Mucosa of stomach (tissue), 1 donor: ENCODE measurements around the gene AHSG.
"Not testable (repeated sequence)": the region's sequence is repeated elsewhere in the genome, so short reads cannot be mapped to it uniquely, and the experiment has no call there.

Experiments
- H3K27me3 ChIP-seq: one replicate; pipeline ENCODE4 v1.7.0; 2013; ENCODE audit warnings: mild to moderate bottlenecking, low read length; ENCODE audit not compliant: control insufficient read depth, insufficient read depth
- H3K36me3 ChIP-seq: one replicate; pipeline ENCODE4 v1.7.0; 2013; ENCODE audit warnings: low read length; ENCODE audit not compliant: control insufficient read depth, insufficient read depth
- H3K4me1 ChIP-seq: one replicate; pipeline ENCODE4 v1.7.0; 2013; ENCODE audit warnings: mild to moderate bottlenecking, low read length; ENCODE audit not compliant: control insufficient read depth, insufficient read depth
- H3K4me3 ChIP-seq: one replicate; pipeline ENCODE4 v1.7.0; 2013; ENCODE audit warnings: low read length
- H3K9ac ChIP-seq: one replicate; pipeline ENCODE4 v1.7.0; 2013; ENCODE audit warnings: mild to moderate bottlenecking, low read length, moderate library complexity
- H3K9me3 ChIP-seq: one replicate; pipeline ENCODE4 v1.7.0; 2013; ENCODE audit warnings: mild to moderate bottlenecking, low read length, moderate library complexity; ENCODE audit not compliant: control insufficient read depth
- donor health status: Pancreatic carcinoma.

AHSG gene

GRCh38 chr3:186624598-186624997, 11.7 kb downstream of the AHSG start:
- no peaks in the 10 kb centered on the region for H3K9me3 ChIP-seq
- no peaks in the 10 kb centered on the region for H3K27me3 ChIP-seq
- H3K4me3 ChIP-seq, result no peak overlapping the region
- H3K4me1 ChIP-seq, result no peaks in the 10 kb centered on the region
- H3K36me3 ChIP-seq, result no peaks in the 10 kb centered on the region
- no peak overlapping the region for H3K9ac ChIP-seq

GRCh38 chr3:186625600-186626042, 12.8 kb downstream of the AHSG start:
- Histone ChIP-seq H3K4me1 (no peaks in the 10 kb centered on the region), H3K4me3 (no peak overlapping the region), H3K27me3 (no peaks in the 10 kb centered on the region), H3K36me3 (no peaks in the 10 kb centered on the region), H3K9me3 (no peaks in the 10 kb centered on the region), H3K9ac (no peak overlapping the region)

- H3K36me3 ChIP-seq, result no peaks in the 10 kb centered on the region
- no peaks in the 10 kb centered on the region for H3K9me3 ChIP-seq
- no peaks in the 10 kb centered on the region for H3K4me1 ChIP-seq
- no peak overlapping the region for H3K4me3 ChIP-seq
- H3K27me3 ChIP-seq, result no peaks in the 10 kb centered on the region
- no peak overlapping the region for H3K9ac ChIP-seq
Observed at GRCh38 chr3:186626254-186626847, 13.5 kb downstream of the AHSG start.

GRCh38 chr3:186627852-186628414, 15.1 kb downstream of the AHSG start:
- Histone ChIP-seq H3K27me3 (no peaks in the 10 kb centered on the region), H3K4me3 (no peak overlapping the region), H3K9ac (no peak overlapping the region), H3K36me3 (no peaks in the 10 kb centered on the region), H3K4me1 (no peaks in the 10 kb centered on the region), H3K9me3 (no peaks in the 10 kb centered on the region)

- no peak overlapping the region for H3K4me3 ChIP-seq
- no peak overlapping the region for H3K9ac ChIP-seq
- no peaks in the 10 kb centered on the region for H3K9me3 ChIP-seq
- H3K27me3 ChIP-seq, result no peaks in the 10 kb centered on the region
- no peaks in the 10 kb centered on the region for H3K36me3 ChIP-seq
- H3K4me1 ChIP-seq, result no peaks in the 10 kb centered on the region
Observed at GRCh38 chr3:186628756-186629155, 15.9 kb downstream of the AHSG start.

GRCh38 chr3:186630950-186631641, 18.2 kb downstream of the AHSG start:
- no peaks in the 10 kb centered on the region for H3K9me3 ChIP-seq
- no peaks in the 10 kb centered on the region for H3K4me1 ChIP-seq
- no peaks in the 10 kb centered on the region for H3K27me3 ChIP-seq
- no peak overlapping the region for H3K4me3 ChIP-seq
- H3K36me3 ChIP-seq, result no peaks in the 10 kb centered on the region
- no peak overlapping the region for H3K9ac ChIP-seq

- Histone ChIP-seq H3K4me3 (no peak overlapping the region), H3K9me3 (no peaks in the 10 kb centered on the region), H3K36me3 (no peaks in the 10 kb centered on the region), H3K27me3 (no peaks in the 10 kb centered on the region), H3K9ac (no peak overlapping the region), H3K4me1 (peaks cover 2% of the 10 kb centered on the region)
Observed at GRCh38 chr3:186633481-186633880, 20.6 kb downstream of the AHSG start.

- H3K36me3 ChIP-seq, H3K9me3 ChIP-seq, H3K27me3 ChIP-seq, H3K9ac ChIP-seq, H3K4me3 ChIP-seq, H3K4me1 ChIP-seq: not testable (repeated sequence)
Observed at GRCh38 chr3:186634207-186634606, 21.3 kb downstream of the AHSG start.

- no peaks in the 10 kb centered on the region for H3K27me3 ChIP-seq
- no peaks in the 10 kb centered on the region for H3K9me3 ChIP-seq
- H3K36me3 ChIP-seq, result no peaks in the 10 kb centered on the region
- peaks cover 5% of the 10 kb centered on the region for H3K4me1 ChIP-seq
- H3K4me3 ChIP-seq, result no peak overlapping the region
- no peak overlapping the region for H3K9ac ChIP-seq
Observed at GRCh38 chr3:186635532-186635931, 22.7 kb downstream of the AHSG start.

GRCh38 chr3:186636536-186636935, 23.7 kb downstream of the AHSG start:
- Histone ChIP-seq H3K4me3 (no peak overlapping the region), H3K36me3 (no peaks in the 10 kb centered on the region), H3K27me3 (no peaks in the 10 kb centered on the region), H3K4me1 (peaks cover 5% of the 10 kb centered on the region), H3K9ac (no peak overlapping the region), H3K9me3 (no peaks in the 10 kb centered on the region)

GRCh38 chr3:186637686-186638085, 24.8 kb downstream of the AHSG start:
- no peak overlapping the region for H3K9ac ChIP-seq
- H3K27me3 ChIP-seq, result no peaks in the 10 kb centered on the region
- H3K4me3 ChIP-seq, result no peak overlapping the region
- H3K4me1 ChIP-seq, result peaks cover 5% of the 10 kb centered on the region
- H3K36me3 ChIP-seq, result no peaks in the 10 kb centered on the region
- H3K9me3 ChIP-seq, result no peaks in the 10 kb centered on the region

- H3K9me3 ChIP-seq, result no peaks in the 10 kb centered on the region
- H3K36me3 ChIP-seq, result no peaks in the 10 kb centered on the region
- H3K4me3 ChIP-seq, result no peak overlapping the region
- no peak overlapping the region for H3K9ac ChIP-seq
- H3K4me1 ChIP-seq, result peaks cover 5% of the 10 kb centered on the region
- no peaks in the 10 kb centered on the region for H3K27me3 ChIP-seq
Observed at GRCh38 chr3:186638259-186638658, 25.4 kb downstream of the AHSG start.
